NCI-H82 treated with DMSO at 0.1 percent for 48 hours (cell line): ENCODE measurements around the gene PVALB.

ENCODE experiments used
- DNase-seq: peaks from one replicate; lab custom pipeline; 2025; ENCODE audit not compliant: unreplicated experiment; lab: John Stamatoyannopoulos, UW

The PVALB gene

GRCh38 chr22:36815558-36816338 lies 1.1 kb downstream of the PVALB start:
- no peak for DNase-seq

GRCh38 chr22:36814801-36815200 lies 2.0 kb downstream of the PVALB start:
- DNase-seq = no peak

- DNase-seq = no peak
Measured at GRCh38 chr22:36811094-36811800, 5.6 kb downstream of the PVALB start.

GRCh38 chr22:36809351-36809750 lies 7.5 kb downstream of the PVALB start:
- no peak for DNase-seq

GRCh38 chr22:36808721-36809344 lies 8.0 kb downstream of the PVALB start:
- no peak for DNase-seq

- DNase-seq = no peak
Measured at GRCh38 chr22:36807627-36808026, 9.2 kb downstream of the PVALB start.

- DNase-seq = no peak
Measured at GRCh38 chr22:36806835-36807234, 10.0 kb downstream of the PVALB start.

GRCh38 chr22:36803358-36803757 lies 13.5 kb downstream of the PVALB start:
- no peak for DNase-seq

GRCh38 chr22:36798674-36799066 lies 18.2 kb downstream of the PVALB start:
- no peak for DNase-seq

GRCh38 chr22:36797911-36798673 lies 18.7 kb downstream of the PVALB start:
- DNase-seq = no peak

GRCh38 chr22:36797374-36797773 lies 19.5 kb downstream of the PVALB start:
- DNase-seq = no peak

GRCh38 chr22:36796552-36797175 lies 20.2 kb downstream of the PVALB start:
- no peak for DNase-seq

GRCh38 chr22:36795633-36796032 lies 21.2 kb downstream of the PVALB start:
- no peak for DNase-seq

- DNase-seq = no peak
Measured at GRCh38 chr22:36790648-36791047, 26.2 kb downstream of the PVALB start.

- no peak for DNase-seq
Measured at GRCh38 chr22:36787204-36787988, 29.4 kb downstream of the PVALB start.

- no peak for DNase-seq
Measured at GRCh38 chr22:36783743-36784142, 33.1 kb downstream of the PVALB start.

- no peak for DNase-seq
Measured at GRCh38 chr22:36781656-36782627, 34.9 kb downstream of the PVALB start.

GRCh38 chr22:36778020-36778419 lies 38.8 kb downstream of the PVALB start:
- no peak for DNase-seq

GRCh38 chr22:36776722-36777121 lies 40.1 kb downstream of the PVALB start:
- no peak for DNase-seq
